CD14-positive monocyte (primary cell): ENCODE data around the gene FAF2. TPM values are rescaled to one million over a fixed set of nuclear protein-coding genes. Genes with fewer than 3 reads are reported as not detected.

Experiments used
- DNase-seq, 3 donors: peaks; one replicate each; pipeline ENCODE4 v3.0.0-alpha.2; 2011 to 2022
- H2AFZ ChIP-seq: 2 replicates; pipeline ENCODE4 v1.6.0; 2012; ENCODE audit warnings: mild to moderate bottlenecking, low read depth, low read length, inconsistent platforms; ENCODE audit not compliant: insufficient read depth, poor library complexity, severe bottlenecking
- H3K27ac ChIP-seq, 2 donors: 1 replicate in 1 of 2; 2 replicates in 1 of 2; pipeline ENCODE4 v1.5.1; 2012 to 2013; ENCODE audit warnings: low read length in 2 of 2, control low read depth in 1 of 2, inconsistent platforms in 1 of 2, low read depth in 1 of 2, mild to moderate bottlenecking in 1 of 2
- H3K27me3 ChIP-seq, 2 donors: one replicate each; pipeline versions ENCODE4 v1.6.0 to v1.6.1; 2011 to 2013; ENCODE audit warnings: low read length in 2 of 2; ENCODE audit not compliant: control insufficient read depth in 2 of 2, insufficient read depth in 2 of 2
- H3K36me3 ChIP-seq, 2 donors: replicated peaks in 1 of 2; 1 replicate in 1 of 2; 2 replicates in 1 of 2; pipeline versions ENCODE4 v1.5.1 to v1.6.1; 2012 to 2013; ENCODE audit warnings: low read length in 2 of 2, control low read depth in 1 of 2, inconsistent platforms in 1 of 2, mild to moderate bottlenecking in 1 of 2; ENCODE audit not compliant: insufficient read depth in 2 of 2, control insufficient read depth in 1 of 2
- H3K4me1 ChIP-seq, 2 donors: 1 replicate in 1 of 2; 2 replicates in 1 of 2; pipeline versions ENCODE4 v1.5.1 to v1.6.1; 2012 to 2013; ENCODE audit warnings: low read length in 2 of 2, control low read depth in 1 of 2, inconsistent platforms in 1 of 2, mild to moderate bottlenecking in 1 of 2, moderate library complexity in 1 of 2; ENCODE audit not compliant: insufficient read depth in 2 of 2, control insufficient read depth in 1 of 2
- H3K4me2 ChIP-seq: replicated peaks from 2 replicates; pipeline ENCODE3; 2012; ENCODE audit warnings: low read length, moderate library complexity, mild to moderate bottlenecking; ENCODE audit not compliant: poor library complexity, severe bottlenecking; ENCODE audit errors: extremely low read depth
- H3K4me3 ChIP-seq, 3 experiments: fragments of 200-600 bp in 1 of 3; sonication (generic) in 1 of 3; replicated peaks in 1 of 3; 1 replicate in 2 of 3; 2 replicates in 1 of 3; pipeline ENCODE4 v1.5.1; 2011 to 2013; ENCODE audit warnings: low read length in 3 of 3, mild to moderate bottlenecking in 3 of 3, control low read depth in 2 of 3, low read depth in 2 of 3, inconsistent platforms in 1 of 3, moderate library complexity in 1 of 3
- H3K79me2 ChIP-seq: 2 replicates; pipeline ENCODE4 v1.6.0; 2012; ENCODE audit warnings: mild to moderate bottlenecking, control low read depth, inconsistent platforms, low read length, moderate library complexity; ENCODE audit not compliant: insufficient read depth
- H3K9ac ChIP-seq: 2 replicates; pipeline ENCODE4 v1.6.0; 2017; ENCODE audit warnings: low read length, mild to moderate bottlenecking; ENCODE audit not compliant: insufficient read depth, poor library complexity, severe bottlenecking
- H3K9me3 ChIP-seq, 2 donors: replicated peaks in 1 of 2; 1 replicate in 1 of 2; 2 replicates in 1 of 2; pipeline versions ENCODE4 v1.5.1 to v1.6.1; 2012 to 2013; ENCODE audit warnings: low read length in 2 of 2, control low read depth in 1 of 2; ENCODE audit not compliant: control insufficient read depth in 1 of 2, insufficient read depth in 1 of 2
- H4K20me1 ChIP-seq: 2 replicates; pipeline ENCODE4 v1.6.0; 2012; ENCODE audit warnings: mild to moderate bottlenecking, low read length, control low read depth, moderate library complexity; ENCODE audit not compliant: insufficient read depth
- H3K27ac Mint-ChIP-seq, 7 donors: one replicate each; pipeline ENCODE4 v1.8.0; 2020; ENCODE audit warnings: mild to moderate bottlenecking in 7 of 7, mixed read lengths in 7 of 7, moderate library complexity in 6 of 7, inconsistent platforms in 2 of 7
- H3K27me3 Mint-ChIP-seq, 3 donors: one replicate each; pipeline ENCODE4 v1.8.0; 2021 to 2022; ENCODE audit warnings: low read depth in 3 of 3, mild to moderate bottlenecking in 3 of 3, mixed read lengths in 3 of 3, moderate library complexity in 3 of 3, inconsistent platforms in 1 of 3
- H3K36me3 Mint-ChIP-seq, 2 donors: one replicate each; pipeline ENCODE4 v1.8.0; 2020; ENCODE audit warnings: mixed read lengths in 2 of 2, inconsistent platforms in 1 of 2, mild to moderate bottlenecking in 1 of 2
- H3K4me1 Mint-ChIP-seq: one replicate; pipeline ENCODE4 v1.8.0; 2020; ENCODE audit warnings: mild to moderate bottlenecking, mixed read lengths
- H3K4me3 Mint-ChIP-seq, 2 donors: one replicate each; pipeline ENCODE4 v1.8.0; 2020; ENCODE audit warnings: mild to moderate bottlenecking in 2 of 2, mixed read lengths in 2 of 2, moderate library complexity in 1 of 2
- H3K9me3 Mint-ChIP-seq, 7 donors: one replicate each; pipeline ENCODE4 v1.8.0; 2020 to 2022; ENCODE audit warnings: mixed read lengths in 7 of 7, mild to moderate bottlenecking in 6 of 7, moderate library complexity in 6 of 7, inconsistent platforms in 2 of 7
- CTCF ChIP-seq: fragments of 200-600 bp; IDR thresholded peaks from one replicate; pipeline ENCODE4 v1.8.0; 2022; ENCODE audit warnings: antibody characterized with exemption, mild to moderate bottlenecking
- WGBS: methylation state at CpG from one replicate; pipeline ENCODE4 v1.1.5; 2013; ENCODE audit warnings: missing lambda C conversion rate; ENCODE audit not compliant: insufficient coverage; 5-methylcytosine and 5-hydroxymethylcytosine counted together
- intact Hi-C, 2 donors: fragments of 100-400 bp; cut with micrococcal nuclease; formaldehyde crosslinking; loops; one replicate each; pipeline versions ENCODE4 v1.15.0 to v1.15.1; 2023
- polyA plus RNA-seq, 3 donors: library from polyadenylated mRNA; depleted of rRNA in 1 of 3; unstranded in 2 of 3; stranded (reverse) in 1 of 3; fragments of 300-500 nt in 2 of 3; fragments of >200 nt in 1 of 3; fragmentation: Illumina TruSeq in 2 of 3; gene quantifications; 1 replicate in 2 of 3; 2 replicates in 1 of 3; pipeline ENCODE4 v1.2.3, GENCODE V29; 2012 to 2021

Gene FAF2
- polyA plus RNA-seq, 3 donors: 11.5 to 14.8 (median 12.2) TPM

GRCh38 chr5:176415952-176416924 lies 31.9 kb upstream of the FAF2 start, which contains the start of gene CLTB:
Gene CLTB, minus strand, starts transcription at chr5:176416539. Its CDS starts 176 bp downstream, at chr5:176416363.
- Histone ChIP-seq H3K79me2 (peaks cover 35% of the 10 kb centered on the region), H3K9ac (peak within 1 kb of the TSS; percentile 95), H3K9me3 (no peaks in the 10 kb centered on the region), H3K27me3 (no peaks in the 10 kb centered on the region), H3K4me2 (peak within 1 kb of the TSS; percentile 85), H2AFZ (peak within 1 kb of the TSS; percentile 85), H3K27ac (peak within 1 kb of the TSS; percentile 20 to 85), H3K36me3 (peaks cover 0 to 3% of the 10 kb centered on the region in 2 donors), H3K4me1 (peaks cover 16 to 23% of the 10 kb centered on the region in 2 donors), H4K20me1 (peaks cover 15% of the 10 kb centered on the region), H3K4me3 (peak within 1 kb of the TSS; percentile 65 to 92 (median 76))
- peak; percentile 86 to 93 (median 87) for DNase-seq
- H3K9me3 Mint-ChIP-seq: peaks cover 0 to 4% (median 3%) of the 10 kb centered on the region in 7 donors
- H3K4me1 Mint-ChIP-seq: peaks cover 44% of the 10 kb centered on the region
- H3K4me3 Mint-ChIP-seq: peak within 1 kb of the TSS; percentile 79 to 87
- peaks cover 5 to 16% of the 10 kb centered on the region in 2 donors for H3K36me3 Mint-ChIP-seq
- intact Hi-C loops: loop anchor here (2.0 to 10.0 kb wide), 5 partner anchors 31 to 1719 kb away; partner anchors contain the start of genes FAF2 (in 1 of the 2), RMND5B (in 1 of the 2) and RNF44 (in 1 of the 2)
- H3K27ac Mint-ChIP-seq: peak within 1 kb of the TSS; percentile 57 to 89 (median 72)
- peaks cover 2 to 5% (median 2%) of the 10 kb centered on the region in 3 donors for H3K27me3 Mint-ChIP-seq
- peak; percentile 78 for TF ChIP-seq CTCF
- under 1% methylated on average over 104 of the region's 107 CpGs for WGBS

DNA sequence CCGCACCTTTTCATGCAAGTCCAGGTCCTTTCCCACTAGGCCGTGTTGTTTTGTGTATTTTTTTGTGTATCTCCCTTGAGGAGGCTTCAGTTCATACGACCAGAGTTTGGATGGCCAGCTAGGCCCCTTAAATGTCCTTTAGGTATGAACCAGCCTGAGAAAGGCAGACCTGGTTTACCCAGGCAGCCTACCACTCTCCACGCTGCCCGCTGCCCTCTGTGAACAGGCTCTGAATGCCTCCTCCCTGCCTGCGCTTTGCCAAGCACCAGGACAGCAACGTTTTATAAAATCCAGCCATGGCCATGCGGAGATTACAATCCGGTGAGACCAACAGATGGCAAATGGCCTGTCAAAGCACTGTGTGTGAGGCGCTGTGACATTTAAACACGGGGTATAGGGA lies 31.2 kb upstream of the FAF2 start:
- H3K4me1 ChIP-seq: peaks cover 16 to 23% of the 10 kb centered on the region in 2 donors
- peak overlapping the region; percentile 85 for H3K4me2 ChIP-seq
- Mint-ChIP-seq H3K27me3 (peaks cover 2 to 5% (median 2%) of the 10 kb centered on the region in 3 donors), H3K4me3 (peak overlapping the region; percentile 59 to 75), H3K27ac (no peak overlapping the region), H3K36me3 (peaks cover 0 to 10% of the 10 kb centered on the region in 2 donors), H3K4me1 (peaks cover 38% of the 10 kb centered on the region), H3K9me3 (peaks cover 0 to 10% (median 6%) of the 10 kb centered on the region in 7 donors)
- H3K9me3 ChIP-seq: no peaks in the 10 kb centered on the region
- no peak for DNase-seq
- no peaks in the 10 kb centered on the region for H3K27me3 ChIP-seq
- peak overlapping the region in 1 of 3 experiments; percentile 92 for H3K4me3 ChIP-seq
- H3K36me3 ChIP-seq: no peaks in the 10 kb centered on the region
- TF ChIP-seq CTCF: no peak
- peaks cover 33% of the 10 kb centered on the region for H3K79me2 ChIP-seq
- H3K9ac ChIP-seq: no peak overlapping the region
- intact Hi-C loops: loop anchor here (2.0 to 10.0 kb wide), 5 partner anchors 30 to 1718 kb away; partner anchors contain the start of genes FAF2 (in 1 of the 2), RMND5B (in 1 of the 2) and RNF44 (in 1 of the 2)
- peak overlapping the region; percentile 64 for H2AFZ ChIP-seq
- H3K27ac ChIP-seq: no peak overlapping the region
- 91% methylated on average over 11 of the region's 11 CpGs for WGBS
- peaks cover 15% of the 10 kb centered on the region for H4K20me1 ChIP-seq
